Liver (tissue), 9 donors: ENCODE results near the gene RDX. TPM values are rescaled to one million over a fixed set of nuclear protein-coding genes. Genes with fewer than 3 reads are reported as not detected.
A peak's percentile ranks its signal among the peaks of the same experiment; 100 is the strongest.

ENCODE experiments used
- DNase-seq: peaks from one replicate; pipeline ENCODE4 v3.0.0-alpha.2; 2017; ENCODE audit warnings: low spot score
- H3K27ac ChIP-seq, 2 donors: one replicate each; pipeline ENCODE4 v1.7.0; 2013; ENCODE audit warnings: inconsistent platforms in 2 of 2, low read length in 2 of 2, control low read depth in 1 of 2, low read depth in 1 of 2, mild to moderate bottlenecking in 1 of 2
- H3K27me3 ChIP-seq, 4 donors: one replicate each; pipeline versions ENCODE4 v1.6.1 to v1.7.0; 2013; ENCODE audit warnings: low read length in 3 of 4, inconsistent platforms in 1 of 4, mild to moderate bottlenecking in 1 of 4, moderate library complexity in 1 of 4; ENCODE audit not compliant: control insufficient read depth in 4 of 4, insufficient read depth in 4 of 4
- H3K36me3 ChIP-seq, 4 donors: one replicate each; pipeline versions ENCODE4 v1.6.1 to v1.7.0; 2013; ENCODE audit warnings: low read length in 3 of 4, mild to moderate bottlenecking in 3 of 4, low read depth in 1 of 4, moderate library complexity in 1 of 4; ENCODE audit not compliant: control insufficient read depth in 4 of 4, insufficient read depth in 3 of 4
- H3K4me1 ChIP-seq, 4 donors: one replicate each; pipeline versions ENCODE4 v1.6.1 to v1.7.0; 2013; ENCODE audit warnings: low read length in 3 of 4, mild to moderate bottlenecking in 3 of 4, moderate library complexity in 1 of 4; ENCODE audit not compliant: control insufficient read depth in 4 of 4, insufficient read depth in 4 of 4
- H3K4me3 ChIP-seq, 3 donors: one replicate each; pipeline versions ENCODE4 v1.6.1 to v1.7.0; 2013; ENCODE audit warnings: low read length in 3 of 3, control low read depth in 1 of 3, low read depth in 1 of 3, mild to moderate bottlenecking in 1 of 3
- H3K9ac ChIP-seq, 2 donors: one replicate each; pipeline ENCODE4 v1.7.0; 2013; ENCODE audit warnings: low read length in 2 of 2, mild to moderate bottlenecking in 2 of 2, moderate library complexity in 2 of 2, control low read depth in 1 of 2, low read depth in 1 of 2
- H3K9me3 ChIP-seq, 4 donors: one replicate each; pipeline versions ENCODE4 v1.6.1 to v1.7.0; 2013; ENCODE audit warnings: low read length in 3 of 4; ENCODE audit not compliant: control insufficient read depth in 4 of 4
- FOXA1 ChIP-seq: IDR thresholded peaks from 2 replicates; pipeline ENCODE4 v1.6.1; 2016; ENCODE audit warnings: antibody characterized with exemption
- FOXA2 ChIP-seq: IDR thresholded peaks from 2 replicates; pipeline ENCODE4 v1.6.1; 2016; ENCODE audit warnings: antibody characterized with exemption
- GABPA ChIP-seq, 2 donors: IDR thresholded peaks in 1 of 2; conservative IDR thresholded peaks in 1 of 2; 2 replicates each; pipeline ENCODE4 v1.6.1; 2016; ENCODE audit warnings: antibody characterized with exemption in 2 of 2, mild to moderate bottlenecking in 1 of 2, moderate library complexity in 1 of 2
- HNF4A ChIP-seq, 2 donors: conservative IDR thresholded peaks; 2 replicates each; pipeline ENCODE4 v1.6.1; 2016; ENCODE audit warnings: antibody characterized with exemption in 2 of 2, mild to moderate bottlenecking in 2 of 2
- HNF4G ChIP-seq: IDR thresholded peaks from 2 replicates; pipeline ENCODE4 v1.6.1; 2016; ENCODE audit warnings: antibody characterized with exemption
- JUND ChIP-seq, 2 donors: IDR thresholded peaks; 2 replicates each; pipeline ENCODE4 v1.6.1; 2016; ENCODE audit warnings: antibody characterized with exemption in 2 of 2
- NR2F2 ChIP-seq: IDR thresholded peaks from 2 replicates; pipeline ENCODE4 v1.6.1; 2016; ENCODE audit warnings: antibody characterized with exemption
- RAD21 ChIP-seq, 2 donors: IDR thresholded peaks; 2 replicates each; pipeline ENCODE4 v1.6.1; 2016; ENCODE audit warnings: antibody characterized with exemption in 2 of 2, mild to moderate bottlenecking in 2 of 2
- REST ChIP-seq: IDR thresholded peaks from 2 replicates; pipeline ENCODE4 v1.6.1; 2016; ENCODE audit warnings: antibody characterized with exemption, mild to moderate bottlenecking
- RXRA ChIP-seq, 2 donors: IDR thresholded peaks; 2 replicates each; pipeline ENCODE4 v1.6.1; 2017 to 2018; ENCODE audit warnings: antibody characterized with exemption in 2 of 2, mild to moderate bottlenecking in 1 of 2
- SP1 ChIP-seq: IDR thresholded peaks from 2 replicates; pipeline ENCODE4 v1.6.1; 2018; ENCODE audit warnings: antibody characterized with exemption, mild to moderate bottlenecking
- TAF1 ChIP-seq: conservative IDR thresholded peaks from 2 replicates; pipeline ENCODE4 v1.6.1; 2016; ENCODE audit warnings: antibody characterized with exemption, mild to moderate bottlenecking
- YY1 ChIP-seq: IDR thresholded peaks from 2 replicates; pipeline ENCODE4 v1.6.1; 2016; ENCODE audit warnings: antibody characterized with exemption, mild to moderate bottlenecking
- WGBS: extraction: QIAGEN DNeasy Blood & Tissue Kit; methylation state at CpG from one replicate; pipeline ENCODE4 v1.1.7; 2013; 5-methylcytosine and 5-hydroxymethylcytosine counted together
- polyA plus RNA-seq, 2 donors: library from polyadenylated mRNA; stranded (reverse) in 1 of 2; unstranded in 1 of 2; fragments of 200-250 nt in 1 of 2; fragments of >200 nt in 1 of 2; fragmentation: Nextera tagmentation in 1 of 2; extraction: Ambion mirVana in 1 of 2; gene quantifications; one replicate each; pipeline versions ENCODE4 v1.2.1 to v1.2.3, GENCODE V29; 2013 to 2015
- total RNA-seq, 2 donors: library from RNA; depleted of rRNA; stranded (reverse); fragments of >200 nt; gene quantifications; one replicate each; pipeline ENCODE4 v1.2.3, GENCODE V29; 2014
- TF ChIP-seq, protein P1 (sequence below): IDR thresholded peaks from 2 replicates; pipeline ENCODE4 v1.6.1; 2016; ENCODE audit warnings: antibody characterized with exemption
- TF ChIP-seq, protein P2 (sequence below): IDR thresholded peaks from 2 replicates; pipeline ENCODE4 v1.6.1; 2016; ENCODE audit warnings: antibody characterized with exemption
- TF ChIP-seq, protein P3 (sequence below): IDR thresholded peaks from 2 replicates; pipeline ENCODE4 v1.6.1; 2016; ENCODE audit warnings: antibody characterized with exemption
- donor health status: healthy.
- donor health status: healthy.
- donor health status: healthy.
- donor health status: healthy.
- donor health status: healthy.

RDX gene
- total and polyA plus RNA-seq, 4 donors: 19.9 to 116 (median 53.9) TPM

DNA sequence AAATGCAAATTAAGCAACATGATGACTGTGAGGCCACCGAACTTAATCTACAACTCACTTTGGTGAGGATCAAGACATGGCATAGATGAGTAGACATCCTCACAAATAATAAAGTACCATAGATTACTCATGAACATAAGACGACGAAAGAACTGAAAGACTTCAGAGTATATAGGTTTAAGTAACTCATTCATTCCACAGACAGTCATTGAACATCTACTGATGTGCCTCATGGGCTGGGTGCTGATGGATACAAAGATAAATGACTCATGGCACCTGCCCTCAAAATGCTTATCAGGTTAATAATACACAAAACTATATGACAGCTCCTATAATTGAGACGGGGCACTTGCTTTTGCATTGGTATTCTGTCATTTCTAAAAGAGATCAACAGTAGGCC is 139.9 kb downstream of the RDX start:
- no peak for DNase-seq
- Histone ChIP-seq H3K9me3 (no peaks in the 10 kb centered on the region), H3K9ac (no peak overlapping the region), H3K27me3 (no peaks in the 10 kb centered on the region), H3K4me1 (peaks cover 0 to 5% (median 2%) of the 10 kb centered on the region in 4 donors), H3K4me3 (no peak overlapping the region), H3K27ac (no peak overlapping the region), H3K36me3 (peaks cover 0 to 12% (median 7%) of the 10 kb centered on the region in 4 donors)
- 93% methylated on average over 4 of the region's 4 CpGs for WGBS
- TF ChIP-seq GABPA (IDR thresholded peaks at IDR 0.05 in 1 of 2, conservative IDR thresholded peaks at IDR 0.05 in 1 of 2): no peak
- no peak for TF ChIP-seq NR2F2
- TF ChIP-seq TAF1: no peak
- no peak for TF ChIP-seq HNF4G
- TF ChIP-seq FOXA2: no peak
- no peak for TF ChIP-seq FOXA1
- TF ChIP-seq, protein P1, sequence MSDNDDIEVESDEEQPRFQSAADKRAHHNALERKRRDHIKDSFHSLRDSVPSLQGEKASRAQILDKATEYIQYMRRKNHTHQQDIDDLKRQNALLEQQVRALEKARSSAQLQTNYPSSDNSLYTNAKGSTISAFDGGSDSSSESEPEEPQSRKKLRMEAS: no peak
- no peak for TF ChIP-seq SP1
- TF ChIP-seq, protein P2, sequence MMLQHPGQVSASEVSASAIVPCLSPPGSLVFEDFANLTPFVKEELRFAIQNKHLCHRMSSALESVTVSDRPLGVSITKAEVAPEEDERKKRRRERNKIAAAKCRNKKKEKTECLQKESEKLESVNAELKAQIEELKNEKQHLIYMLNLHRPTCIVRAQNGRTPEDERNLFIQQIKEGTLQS: no peak
- TF ChIP-seq REST: no peak
- TF ChIP-seq JUND (IDR thresholded peaks at IDR 0.05): no peak
- TF ChIP-seq RAD21 (IDR thresholded peaks at IDR 0.05): no peak
- TF ChIP-seq, protein P3, sequence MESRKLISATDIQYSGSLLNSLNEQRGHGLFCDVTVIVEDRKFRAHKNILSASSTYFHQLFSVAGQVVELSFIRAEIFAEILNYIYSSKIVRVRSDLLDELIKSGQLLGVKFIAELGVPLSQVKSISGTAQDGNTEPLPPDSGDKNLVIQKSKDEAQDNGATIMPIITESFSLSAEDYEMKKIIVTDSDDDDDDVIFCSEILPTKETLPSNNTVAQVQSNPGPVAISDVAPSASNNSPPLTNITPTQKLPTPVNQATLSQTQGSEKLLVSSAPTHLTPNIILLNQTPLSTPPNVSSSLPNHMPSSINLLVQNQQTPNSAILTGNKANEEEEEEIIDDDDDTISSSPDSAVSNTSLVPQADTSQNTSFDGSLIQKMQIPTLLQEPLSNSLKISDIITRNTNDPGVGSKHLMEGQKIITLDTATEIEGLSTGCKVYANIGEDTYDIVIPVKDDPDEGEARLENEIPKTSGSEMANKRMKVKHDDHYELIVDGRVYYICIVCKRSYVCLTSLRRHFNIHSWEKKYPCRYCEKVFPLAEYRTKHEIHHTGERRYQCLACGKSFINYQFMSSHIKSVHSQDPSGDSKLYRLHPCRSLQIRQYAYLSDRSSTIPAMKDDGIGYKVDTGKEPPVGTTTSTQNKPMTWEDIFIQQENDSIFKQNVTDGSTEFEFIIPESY: no peak
- no peak for TF ChIP-seq YY1
- TF ChIP-seq RXRA (IDR thresholded peaks at IDR 0.05): no peak

DNA sequence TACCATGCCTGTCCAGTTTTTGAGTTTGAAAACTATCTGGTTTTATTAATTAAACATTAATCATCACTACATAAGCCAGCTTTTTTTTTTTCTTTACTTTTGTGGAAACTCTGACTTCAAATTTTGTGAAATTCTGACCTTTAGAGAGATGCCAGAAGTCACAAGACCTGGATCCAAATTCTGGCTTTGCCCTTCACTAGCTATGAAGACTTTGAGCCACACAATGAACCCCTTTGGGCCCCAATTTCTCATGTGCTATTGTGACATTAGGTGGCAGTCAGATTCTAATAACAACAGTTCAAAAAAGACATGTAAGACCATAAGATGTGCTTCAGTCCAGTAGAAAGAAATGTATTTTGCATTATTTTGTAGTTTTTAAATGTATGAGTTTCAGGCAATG is 142.9 kb downstream of the RDX start:
- TF ChIP-seq RXRA (IDR thresholded peaks at IDR 0.05) (peak in 1 of 2 donors; percentile 20), HNF4A (conservative IDR thresholded peaks at IDR 0.05) (peak; percentile 19 to 24)
- TF ChIP-seq, protein P1: no peak
- no peak overlapping the region for H3K4me3 ChIP-seq
- peaks cover 0 to 2% (median 0%) of the 10 kb centered on the region in 4 donors for H3K36me3 ChIP-seq
- peaks cover 0 to 6% (median 2%) of the 10 kb centered on the region in 4 donors for H3K4me1 ChIP-seq
- H3K27me3 ChIP-seq: no peaks in the 10 kb centered on the region
- no peak overlapping the region for H3K27ac ChIP-seq
- no peak for DNase-seq
- no peak overlapping the region for H3K9ac ChIP-seq
- H3K9me3 ChIP-seq: no peaks in the 10 kb centered on the region
